Subcutaneous abdominal adipose tissue (tissue), 5 donors: ENCODE data around the gene RBM33.

Experiments used
- H3K27ac ChIP-seq: one replicate; pipeline ENCODE4 v1.7.0; 2013; ENCODE audit warnings: low read depth, mild to moderate bottlenecking, inconsistent platforms, low read length, moderate library complexity
- H3K27me3 ChIP-seq, 5 donors: one replicate each; pipeline ENCODE4 v1.7.0; 2013; ENCODE audit warnings: low read length in 5 of 5, inconsistent platforms in 1 of 5; ENCODE audit not compliant: control insufficient read depth in 5 of 5, insufficient read depth in 4 of 5
- H3K36me3 ChIP-seq, 5 donors: one replicate each; pipeline ENCODE4 v1.7.0; 2013; ENCODE audit warnings: low read length in 5 of 5; ENCODE audit not compliant: control insufficient read depth in 5 of 5, insufficient read depth in 5 of 5
- H3K4me1 ChIP-seq, 5 donors: one replicate each; pipeline ENCODE4 v1.7.0; 2013; ENCODE audit warnings: low read length in 5 of 5, mild to moderate bottlenecking in 3 of 5, moderate library complexity in 1 of 5; ENCODE audit not compliant: control insufficient read depth in 5 of 5, insufficient read depth in 5 of 5
- H3K4me3 ChIP-seq, 5 donors: one replicate each; pipeline ENCODE4 v1.7.0; 2013; ENCODE audit warnings: low read length in 5 of 5, low read depth in 1 of 5
- H3K9ac ChIP-seq, 5 donors: one replicate each; pipeline ENCODE4 v1.7.0; 2013; ENCODE audit warnings: low read length in 5 of 5, mild to moderate bottlenecking in 4 of 5, moderate library complexity in 3 of 5
- H3K9me3 ChIP-seq, 5 donors: one replicate each; pipeline ENCODE4 v1.7.0; 2013; ENCODE audit warnings: low read length in 5 of 5; ENCODE audit not compliant: control insufficient read depth in 5 of 5
- donor health status: healthy.
- donor health status: healthy.
- donor health status: healthy.
- donor health status: healthy.
- donor health status: healthy.

RBM33 gene

GRCh38 chr7:155670521-155670920 is 26.1 kb downstream of the RBM33 start:
- H3K27ac ChIP-seq: no peak overlapping the region
- no peak overlapping the region for H3K9ac ChIP-seq
- H3K4me3 ChIP-seq: no peak overlapping the region
- peaks cover 4 to 15% (median 4%) of the 10 kb centered on the region in 5 donors for H3K36me3 ChIP-seq
- H3K4me1 ChIP-seq: peaks cover 0 to 13% (median 5%) of the 10 kb centered on the region in 5 donors
- no peaks in the 10 kb centered on the region for H3K9me3 ChIP-seq
- no peaks in the 10 kb centered on the region for H3K27me3 ChIP-seq

GRCh38 chr7:155674556-155674955 is 30.1 kb downstream of the RBM33 start:
- Histone ChIP-seq H3K9ac (no peak overlapping the region), H3K4me3 (no peak overlapping the region), H3K27me3 (no peaks in the 10 kb centered on the region), H3K36me3 (peaks cover 4 to 17% (median 8%) of the 10 kb centered on the region in 5 donors), H3K27ac (no peak overlapping the region), H3K9me3 (no peaks in the 10 kb centered on the region), H3K4me1 (peaks cover 0 to 19% (median 6%) of the 10 kb centered on the region in 5 donors)

GRCh38 chr7:155676052-155676451 is 31.6 kb downstream of the RBM33 start:
- H3K9me3 ChIP-seq: no peaks in the 10 kb centered on the region
- peaks cover 0 to 9% (median 0%) of the 10 kb centered on the region in 5 donors for H3K4me1 ChIP-seq
- no peaks in the 10 kb centered on the region for H3K27me3 ChIP-seq
- no peak overlapping the region for H3K4me3 ChIP-seq
- no peak overlapping the region for H3K9ac ChIP-seq
- H3K36me3 ChIP-seq: peaks cover 11 to 20% (median 14%) of the 10 kb centered on the region in 5 donors
- no peak overlapping the region for H3K27ac ChIP-seq

- H3K27me3 ChIP-seq: no peaks in the 10 kb centered on the region
- H3K27ac ChIP-seq: no peak overlapping the region
- no peak overlapping the region for H3K9ac ChIP-seq
- no peaks in the 10 kb centered on the region for H3K9me3 ChIP-seq
- peaks cover 0 to 9% (median 2%) of the 10 kb centered on the region in 5 donors for H3K4me1 ChIP-seq
- no peak overlapping the region for H3K4me3 ChIP-seq
- H3K36me3 ChIP-seq: peaks cover 13 to 25% (median 16%) of the 10 kb centered on the region in 5 donors
Measured at GRCh38 chr7:155677688-155678087, 33.2 kb downstream of the RBM33 start.

- Histone ChIP-seq H3K4me3 (no peak overlapping the region), H3K27me3 (no peaks in the 10 kb centered on the region), H3K9ac (no peak overlapping the region), H3K9me3 (no peaks in the 10 kb centered on the region), H3K4me1 (peaks cover 0 to 9% (median 2%) of the 10 kb centered on the region in 5 donors), H3K36me3 (peaks cover 13 to 39% (median 21%) of the 10 kb centered on the region in 5 donors), H3K27ac (no peak overlapping the region)
Measured at GRCh38 chr7:155680124-155680523, 35.7 kb downstream of the RBM33 start.

- Histone ChIP-seq H3K36me3 (peaks cover 16 to 44% (median 24%) of the 10 kb centered on the region in 5 donors), H3K27ac (no peak overlapping the region), H3K4me1 (peaks cover 0 to 9% (median 2%) of the 10 kb centered on the region in 5 donors), H3K9me3 (no peaks in the 10 kb centered on the region), H3K27me3 (no peaks in the 10 kb centered on the region), H3K4me3 (no peak overlapping the region), H3K9ac (no peak overlapping the region)
Measured at GRCh38 chr7:155680864-155681263, 36.4 kb downstream of the RBM33 start.

- Histone ChIP-seq H3K27me3 (no peaks in the 10 kb centered on the region), H3K4me1 (peaks cover 0 to 2% (median under 1%) of the 10 kb centered on the region in 5 donors), H3K36me3 (peaks cover 19 to 44% (median 24%) of the 10 kb centered on the region in 5 donors), H3K9me3 (no peaks in the 10 kb centered on the region), H3K27ac (no peak overlapping the region), H3K4me3 (no peak overlapping the region), H3K9ac (no peak overlapping the region)
Measured at GRCh38 chr7:155681663-155682062, 37.2 kb downstream of the RBM33 start.

GRCh38 chr7:155682484-155682883 is 38.0 kb downstream of the RBM33 start:
- H3K4me1 ChIP-seq: peaks cover 0 to 2% (median 0%) of the 10 kb centered on the region in 5 donors
- no peak overlapping the region for H3K9ac ChIP-seq
- H3K36me3 ChIP-seq: peaks cover 19 to 44% (median 24%) of the 10 kb centered on the region in 5 donors
- no peak overlapping the region for H3K4me3 ChIP-seq
- no peaks in the 10 kb centered on the region for H3K27me3 ChIP-seq
- no peaks in the 10 kb centered on the region for H3K9me3 ChIP-seq
- no peak overlapping the region for H3K27ac ChIP-seq

GRCh38 chr7:155683098-155683497 is 38.6 kb downstream of the RBM33 start:
- Histone ChIP-seq H3K9me3 (no peaks in the 10 kb centered on the region), H3K9ac (no peak overlapping the region), H3K36me3 (peaks cover 19 to 41% (median 24%) of the 10 kb centered on the region in 5 donors), H3K4me1 (peaks cover 0 to 2% (median 0%) of the 10 kb centered on the region in 5 donors), H3K27ac (no peak overlapping the region), H3K27me3 (no peaks in the 10 kb centered on the region), H3K4me3 (no peak overlapping the region)

GRCh38 chr7:155683714-155684113 is 39.3 kb downstream of the RBM33 start:
- Histone ChIP-seq H3K27ac (no peak overlapping the region), H3K36me3 (peaks cover 19 to 39% (median 24%) of the 10 kb centered on the region in 5 donors), H3K4me1 (peaks cover 0 to 2% (median 0%) of the 10 kb centered on the region in 5 donors), H3K9me3 (no peaks in the 10 kb centered on the region), H3K27me3 (no peaks in the 10 kb centered on the region), H3K9ac (no peak overlapping the region), H3K4me3 (no peak overlapping the region)
